Measurements from ENCODE around the gene PTPRQ. TPM values are rescaled to one million over a fixed set of nuclear protein-coding genes. Genes with fewer than 3 reads are reported as not detected.

The PTPRQ gene
- polyA plus RNA-seq, 1 of the 3 experiments (the other 2 are of a cell fraction): 0.46 TPM

DNA sequence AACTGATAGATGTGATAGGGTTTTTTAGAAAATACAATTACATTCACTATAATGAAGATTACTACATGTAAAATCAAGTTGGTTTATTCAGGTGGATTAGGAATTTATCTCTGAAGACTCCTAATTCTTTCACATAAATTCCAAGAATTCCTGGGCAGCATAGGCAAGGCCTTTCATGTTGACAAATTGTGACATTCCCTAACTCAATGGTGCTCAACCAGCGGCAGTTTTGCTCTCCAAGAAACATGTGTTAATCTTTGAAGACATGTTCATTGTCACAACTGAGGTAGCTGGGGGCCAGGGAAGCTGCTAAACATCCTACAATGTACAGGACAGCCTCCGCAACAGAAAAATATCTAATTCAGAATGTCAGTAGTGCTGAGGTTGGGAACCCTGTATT, 46.3 kb downstream of the PTPRQ start:
- H3K4me3 ChIP-seq (ENCODE audit: low read depth in 2 of 2, low read length in 1 of 2): no peak overlapping the region
- no peak overlapping the region for H3K9ac ChIP-seq
- H3K9me2 ChIP-seq: no peaks in the 10 kb centered on the region
- 34% methylated on average over 2 of the region's 2 CpGs for WGBS (ENCODE audit: low lambda C conversion rate)
- H3K79me2 ChIP-seq (ENCODE audit: insufficient read depth): no peaks in the 10 kb centered on the region
- H3K27ac ChIP-seq (ENCODE audit: low read depth in 2 of 2, low read length in 1 of 2): no peak overlapping the region
- H3F3A ChIP-seq (replicated peaks; ENCODE audit: insufficient read depth): no peaks in the 10 kb centered on the region
- no peaks in the 10 kb centered on the region for H4K20me1 ChIP-seq (ENCODE audit: insufficient read depth)
- no peaks in the 10 kb centered on the region for H3K4me1 ChIP-seq (ENCODE audit: control insufficient read depth in 1 of 2, insufficient read depth in 2 of 2, low read depth in 1 of 2, low read length in 1 of 2)
- H3K9me3 ChIP-seq: no peaks in the 10 kb centered on the region
- no peaks in the 10 kb centered on the region for H3K27me3 ChIP-seq (ENCODE audit: insufficient read depth)
- CTCF ChIA-PET: no interaction called here
- H3K36me3 ChIP-seq (replicated peaks in 1 of 2; ENCODE audit: control insufficient read depth in 1 of 2, insufficient read depth in 2 of 2, low read length in 1 of 2): no peaks in the 10 kb centered on the region
- H3K4me2 ChIP-seq: no peak overlapping the region
- POLR2A ChIA-PET: no interaction called here
- TF ChIP-seq TEAD4 (IDR thresholded peaks at IDR 0.05; ENCODE audit: borderline replicate concordance, insufficient read depth) (peak; percentile 18; the same call in 1 of the 2 replicates), YY1 (IDR thresholded peaks at IDR 0.05; ENCODE audit: low read depth) (no peak), EP300 (IDR thresholded peaks at IDR 0.05; ENCODE audit: borderline replicate concordance in 1 of 2, low read depth in 1 of 2, low read length in 1 of 2) (no peak), GATA2 (CRISPR knock-in tag; IDR thresholded peaks at IDR 0.05) (no peak), RFX5 (IDR thresholded peaks at IDR 0.05; ENCODE audit: low read length) (no peak), ELF1 (IDR thresholded peaks at IDR 0.05) (no peak), PBX3 (IDR thresholded peaks at IDR 0.05) (0 out of 2 replicates have a peak, but pooled peaks have one; percentile 13), FOXM1 (IDR thresholded peaks at IDR 0.05; ENCODE audit: low read depth) (no peak), FOXJ3 (CRISPR knock-in tag; IDR thresholded peaks at IDR 0.05) (no peak), NRF1 (IDR thresholded peaks at IDR 0.05; ENCODE audit: low read depth, low read length) (no peak), POLR2AphosphoS5 (IDR thresholded peaks at IDR 0.05; ENCODE audit: low read depth, low read length) (no peak), CHD2 (IDR thresholded peaks at IDR 0.05; ENCODE audit: low read length, partially characterized antibody) (no peak)
- TF ChIP-seq, protein P1, sequence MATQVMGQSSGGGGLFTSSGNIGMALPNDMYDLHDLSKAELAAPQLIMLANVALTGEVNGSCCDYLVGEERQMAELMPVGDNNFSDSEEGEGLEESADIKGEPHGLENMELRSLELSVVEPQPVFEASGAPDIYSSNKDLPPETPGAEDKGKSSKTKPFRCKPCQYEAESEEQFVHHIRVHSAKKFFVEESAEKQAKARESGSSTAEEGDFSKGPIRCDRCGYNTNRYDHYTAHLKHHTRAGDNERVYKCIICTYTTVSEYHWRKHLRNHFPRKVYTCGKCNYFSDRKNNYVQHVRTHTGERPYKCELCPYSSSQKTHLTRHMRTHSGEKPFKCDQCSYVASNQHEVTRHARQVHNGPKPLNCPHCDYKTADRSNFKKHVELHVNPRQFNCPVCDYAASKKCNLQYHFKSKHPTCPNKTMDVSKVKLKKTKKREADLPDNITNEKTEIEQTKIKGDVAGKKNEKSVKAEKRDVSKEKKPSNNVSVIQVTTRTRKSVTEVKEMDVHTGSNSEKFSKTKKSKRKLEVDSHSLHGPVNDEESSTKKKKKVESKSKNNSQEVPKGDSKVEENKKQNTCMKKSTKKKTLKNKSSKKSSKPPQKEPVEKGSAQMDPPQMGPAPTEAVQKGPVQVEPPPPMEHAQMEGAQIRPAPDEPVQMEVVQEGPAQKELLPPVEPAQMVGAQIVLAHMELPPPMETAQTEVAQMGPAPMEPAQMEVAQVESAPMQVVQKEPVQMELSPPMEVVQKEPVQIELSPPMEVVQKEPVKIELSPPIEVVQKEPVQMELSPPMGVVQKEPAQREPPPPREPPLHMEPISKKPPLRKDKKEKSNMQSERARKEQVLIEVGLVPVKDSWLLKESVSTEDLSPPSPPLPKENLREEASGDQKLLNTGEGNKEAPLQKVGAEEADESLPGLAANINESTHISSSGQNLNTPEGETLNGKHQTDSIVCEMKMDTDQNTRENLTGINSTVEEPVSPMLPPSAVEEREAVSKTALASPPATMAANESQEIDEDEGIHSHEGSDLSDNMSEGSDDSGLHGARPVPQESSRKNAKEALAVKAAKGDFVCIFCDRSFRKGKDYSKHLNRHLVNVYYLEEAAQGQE (IDR thresholded peaks at IDR 0.05; ENCODE audit: low read depth, low read length): no peak
- H2AFZ ChIP-seq (ENCODE audit: low read depth): no peak overlapping the region
- no peak for DNase-seq

DNA sequence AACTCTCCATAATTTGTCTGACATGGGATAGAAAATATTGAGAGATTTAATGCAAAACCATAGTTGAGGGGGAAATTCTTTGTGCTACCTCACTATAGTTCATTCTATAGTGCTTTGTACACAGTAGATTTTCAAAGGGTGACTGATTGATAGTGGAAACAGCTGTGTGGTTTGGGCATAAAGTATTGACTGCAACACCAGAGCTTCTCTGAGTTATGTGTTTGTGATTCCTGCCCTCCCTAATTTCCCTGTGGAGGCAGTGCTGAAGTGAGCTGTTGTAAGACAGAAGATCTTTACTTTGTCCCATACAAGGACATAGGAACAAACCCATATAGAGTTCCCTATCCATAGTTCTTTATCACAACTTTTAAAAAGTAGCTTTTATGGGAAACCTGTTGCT, 47.1 kb downstream of the PTPRQ start:
- no peak overlapping the region for H3K4me3 ChIP-seq (ENCODE audit: low read depth in 2 of 2, low read length in 1 of 2)
- POLR2A ChIA-PET: no interaction called here
- no peaks in the 10 kb centered on the region for H4K20me1 ChIP-seq (ENCODE audit: insufficient read depth)
- no peaks in the 10 kb centered on the region for H3K27me3 ChIP-seq (ENCODE audit: insufficient read depth)
- no peaks in the 10 kb centered on the region for H3K9me2 ChIP-seq
- no peak overlapping the region for H3K27ac ChIP-seq (ENCODE audit: low read depth in 2 of 2, low read length in 1 of 2)
- H3F3A ChIP-seq (replicated peaks; ENCODE audit: insufficient read depth): no peaks in the 10 kb centered on the region
- no peak for DNase-seq
- no peak overlapping the region for H3K4me2 ChIP-seq
- no peak overlapping the region for H2AFZ ChIP-seq (ENCODE audit: low read depth)
- CTCF ChIA-PET: no interaction called here
- H3K36me3 ChIP-seq (replicated peaks in 1 of 2; ENCODE audit: control insufficient read depth in 1 of 2, insufficient read depth in 2 of 2, low read length in 1 of 2): no peaks in the 10 kb centered on the region
- no peaks in the 10 kb centered on the region for H3K79me2 ChIP-seq (ENCODE audit: insufficient read depth)
- TF ChIP-seq FOXJ3 (CRISPR knock-in tag; IDR thresholded peaks at IDR 0.05) (no peak), MEF2A (IDR thresholded peaks at IDR 0.05; ENCODE audit: borderline replicate concordance, low read depth) (no peak), RCOR1 (IDR thresholded peaks at IDR 0.05; ENCODE audit: low read length) (no peak)
- H3K9me3 ChIP-seq: no peaks in the 10 kb centered on the region
- H3K9ac ChIP-seq: no peak overlapping the region
- H3K4me1 ChIP-seq (ENCODE audit: control insufficient read depth in 1 of 2, insufficient read depth in 2 of 2, low read depth in 1 of 2, low read length in 1 of 2): no peaks in the 10 kb centered on the region

Measured in SK-N-SH (cell line).